PC-3 (cell line): ENCODE measurements around the gene SAMHD1. TPM values are rescaled to one million over a fixed set of nuclear protein-coding genes. Genes with fewer than 3 reads are reported as not detected.
"Not testable (repeated sequence)": the region's sequence is repeated elsewhere in the genome, so short reads cannot be mapped to it uniquely, and the experiment has no call there.

Source experiments
- ATAC-seq: fragments of 200-7000 bp; cut with Tn5 transposase; 2 replicates; pipeline ENCODE4 v1.9.1; 2020; ENCODE audit warnings: mild to moderate bottlenecking, moderate library complexity
- BruUV-seq: library from RNA; stranded (reverse); fragments of 400-500 nt; replicated peaks from 2 replicates; lab custom pipeline; 2021; lab: Mats Ljungman, UMichigan
- CTCF ChIA-PET: fragments of 300-600 bp; sonication (Branson Sonifier 250); formaldehyde crosslinking; loops from one replicate; lab custom pipeline; 2022; ENCODE audit warnings: antibody characterized with exemption; lab: Charles Lee
- POLR2A ChIA-PET: fragments of 300-600 bp; sonication (Branson Sonifier 250); formaldehyde crosslinking; loops from one replicate; lab custom pipeline; 2022; ENCODE audit warnings: antibody characterized with exemption; ENCODE audit not compliant: unreplicated experiment; lab: Charles Lee
- DNase-seq: peaks from one replicate; pipeline ENCODE4 v3.0.0-alpha.2; 2015
- H2AFZ ChIP-seq: fragments of 300-600 bp; sonication (generic); 2 replicates; pipeline ENCODE4 v1.6.0; 2016; ENCODE audit warnings: antibody characterized with exemption, low read length
- H3F3A ChIP-seq: fragments of 300-600 bp; sonication (generic); one replicate; pipeline ENCODE4 v1.6.0; 2017; ENCODE audit warnings: antibody characterized with exemption, low read length, control low read depth, mild to moderate bottlenecking; ENCODE audit not compliant: unreplicated experiment
- H3K27ac ChIP-seq: fragments of 300-600 bp; sonication (generic); 2 replicates; pipeline ENCODE4 v1.5.1; 2016; ENCODE audit warnings: mild to moderate bottlenecking, low read length
- H3K27me3 ChIP-seq: fragments of 300-600 bp; sonication (generic); 2 replicates; pipeline ENCODE4 v1.6.1; 2016; ENCODE audit warnings: low read length, mixed read lengths
- H3K36me3 ChIP-seq: fragments of 300-600 bp; sonication (generic); 2 replicates; pipeline ENCODE4 v1.6.1; 2016; ENCODE audit warnings: low read depth, mixed run types, low read length, mixed read lengths
- H3K4me1 ChIP-seq: fragments of 300-600 bp; sonication (generic); 2 replicates; pipeline ENCODE4 v1.5.1; 2016; ENCODE audit warnings: low read length; ENCODE audit not compliant: insufficient read depth
- H3K4me2 ChIP-seq: fragments of 300-600 bp; sonication (generic); 2 replicates; pipeline ENCODE4 v1.6.0; 2016; ENCODE audit warnings: low read length
- H3K4me3 ChIP-seq: fragments of 300-600 bp; sonication (generic); 2 replicates; pipeline ENCODE4 v1.5.1; 2016; ENCODE audit warnings: mild to moderate bottlenecking, low read length, mixed read lengths
- H3K79me2 ChIP-seq: fragments of 300-600 bp; sonication (generic); 2 replicates; pipeline ENCODE4 v1.6.1; 2017; ENCODE audit warnings: low read length, mixed read lengths
- H3K9ac ChIP-seq: fragments of 300-600 bp; sonication (generic); 2 replicates; pipeline ENCODE4 v1.6.0; 2016; ENCODE audit warnings: mild to moderate bottlenecking, low read length
- H3K9me2 ChIP-seq: fragments of 300-600 bp; sonication (generic); replicated peaks from 2 replicates; pipeline ENCODE4 v1.6.1; 2016; ENCODE audit warnings: mixed run types, low read length, mixed read lengths
- H3K9me3 ChIP-seq: fragments of 300-600 bp; sonication (generic); 2 replicates; pipeline ENCODE4 v1.6.1; 2016; ENCODE audit warnings: low read length, mixed read lengths
- H4K20me1 ChIP-seq: fragments of 300-600 bp; sonication (generic); 2 replicates; pipeline ENCODE4 v1.6.1; 2016; ENCODE audit warnings: low read length, mixed read lengths
- EZH2 ChIP-seq: fragments of 300-600 bp; sonication (generic); IDR thresholded peaks from one replicate; pipeline ENCODE4 v1.6.1; 2017; ENCODE audit warnings: antibody characterized with exemption, mild to moderate bottlenecking, low read length; ENCODE audit not compliant: unreplicated experiment
- EZH2phosphoT487 ChIP-seq: fragments of 300-600 bp; sonication (generic); IDR thresholded peaks from 2 replicates; pipeline ENCODE4 v1.6.1; 2018; ENCODE audit warnings: mild to moderate bottlenecking, antibody characterized with exemption, low read length, borderline replicate concordance
- intact Hi-C: fragments of 100-400 bp; cut with micrococcal nuclease; formaldehyde crosslinking; loops from 2 replicates; pipeline ENCODE4 v1.9.0; 2023
- total RNA-seq: library from RNA; depleted of rRNA; stranded (reverse); fragments of >200 nt; gene quantifications from 2 replicates; pipeline ENCODE4 v1.2.3, GENCODE V29; 2014; rRNA removed
- TF ChIP-seq, protein P1 (sequence below): fragments of 300-600 bp; sonication (generic); conservative IDR thresholded peaks from 2 replicates; pipeline ENCODE4 v1.5.1; 2017; ENCODE audit warnings: antibody characterized with exemption, low read depth, mild to moderate bottlenecking, low read length

SAMHD1 gene
- total RNA-seq, 1 experiment from 2014 or later: 24.2 TPM

DNA sequence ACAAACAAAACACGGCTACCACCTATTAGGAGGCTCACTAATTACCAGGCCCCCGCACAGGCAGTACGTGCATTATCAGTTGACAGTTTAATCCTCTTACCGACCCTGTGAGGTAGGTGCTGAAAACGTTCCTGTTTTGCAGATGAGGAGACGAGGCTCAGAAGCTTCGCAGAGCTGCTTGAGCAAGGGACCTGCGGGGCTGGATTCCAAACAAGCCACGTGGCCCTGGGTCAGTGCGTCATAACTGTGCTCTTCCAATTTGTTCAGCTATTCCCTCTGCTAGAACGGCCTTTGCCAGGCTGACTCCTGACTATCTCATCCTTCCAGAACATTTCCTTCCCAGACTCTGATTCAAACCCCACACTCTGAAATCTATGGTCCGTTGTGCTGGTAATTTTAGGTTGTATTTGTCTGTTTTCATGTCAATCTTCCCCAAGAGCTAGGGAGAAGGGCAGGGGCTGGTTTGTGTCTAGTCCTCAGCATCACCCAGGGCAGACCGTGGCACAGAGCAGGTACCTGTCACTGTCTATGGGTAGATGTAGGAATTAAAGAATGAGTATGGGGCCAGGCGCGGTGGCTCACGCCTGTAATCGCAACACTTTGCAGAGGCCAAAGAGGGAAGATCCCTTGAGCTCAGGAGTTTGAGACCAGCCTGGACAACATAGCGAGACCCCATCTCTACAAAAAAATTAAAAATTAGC is 104.3 kb downstream of the SAMHD1 start:
- ChIA-PET POLR2A (no interaction called here), CTCF (no interaction called here)
- no TSS peak for BruUV-seq
- no peak overlapping the region for H3K4me3 ChIP-seq
- H2AFZ ChIP-seq: no peak overlapping the region
- peaks cover 52% of the 10 kb centered on the region for H3K79me2 ChIP-seq
- no peak overlapping the region for H3K4me2 ChIP-seq
- H3K9me2 ChIP-seq: no peaks in the 10 kb centered on the region
- no peaks in the 10 kb centered on the region for H3K27me3 ChIP-seq
- TF ChIP-seq, protein P1, sequence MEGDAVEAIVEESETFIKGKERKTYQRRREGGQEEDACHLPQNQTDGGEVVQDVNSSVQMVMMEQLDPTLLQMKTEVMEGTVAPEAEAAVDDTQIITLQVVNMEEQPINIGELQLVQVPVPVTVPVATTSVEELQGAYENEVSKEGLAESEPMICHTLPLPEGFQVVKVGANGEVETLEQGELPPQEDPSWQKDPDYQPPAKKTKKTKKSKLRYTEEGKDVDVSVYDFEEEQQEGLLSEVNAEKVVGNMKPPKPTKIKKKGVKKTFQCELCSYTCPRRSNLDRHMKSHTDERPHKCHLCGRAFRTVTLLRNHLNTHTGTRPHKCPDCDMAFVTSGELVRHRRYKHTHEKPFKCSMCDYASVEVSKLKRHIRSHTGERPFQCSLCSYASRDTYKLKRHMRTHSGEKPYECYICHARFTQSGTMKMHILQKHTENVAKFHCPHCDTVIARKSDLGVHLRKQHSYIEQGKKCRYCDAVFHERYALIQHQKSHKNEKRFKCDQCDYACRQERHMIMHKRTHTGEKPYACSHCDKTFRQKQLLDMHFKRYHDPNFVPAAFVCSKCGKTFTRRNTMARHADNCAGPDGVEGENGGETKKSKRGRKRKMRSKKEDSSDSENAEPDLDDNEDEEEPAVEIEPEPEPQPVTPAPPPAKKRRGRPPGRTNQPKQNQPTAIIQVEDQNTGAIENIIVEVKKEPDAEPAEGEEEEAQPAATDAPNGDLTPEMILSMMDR: no peak
- TF ChIP-seq EZH2: no peak
- no peak for TF ChIP-seq EZH2phosphoT487
- H4K20me1 ChIP-seq: peaks cover 13% of the 10 kb centered on the region; the same call in 1 of the 2 replicates
- intact Hi-C loops: no loop called here
- H3K27ac ChIP-seq: no peak overlapping the region
- no peaks in the 10 kb centered on the region for H3F3A ChIP-seq
- H3K4me1 ChIP-seq: peaks cover 5% of the 10 kb centered on the region; the same call in 1 of the 2 replicates
- no peaks in the 10 kb centered on the region for H3K36me3 ChIP-seq
- DNase-seq (no peak), ATAC-seq (no peak)
- no peak overlapping the region for H3K9ac ChIP-seq
- H3K9me3 ChIP-seq: no peaks in the 10 kb centered on the region

- DNase-seq (no peak), ATAC-seq (no peak)
- POLR2A ChIA-PET: interaction anchor here (0.5 kb wide), 1 partner anchor 10 kb away, joined by 4 read pairs; no protein-coding TSS in a partner anchor
- Histone ChIP-seq H3K9ac (no peak overlapping the region), H2AFZ (no peak overlapping the region), H3K27me3 (no peaks in the 10 kb centered on the region), H3K27ac (no peak overlapping the region), H3K36me3 (no peaks in the 10 kb centered on the region), H4K20me1 (0 out of 2 replicates have a peak, but pooled peaks cover 3% of the 10 kb centered on the region), H3K4me2 (no peak overlapping the region), H3K9me3 (no peaks in the 10 kb centered on the region), H3F3A (no peaks in the 10 kb centered on the region), H3K4me3 (no peak overlapping the region), H3K4me1 (peaks cover 5% of the 10 kb centered on the region; the same call in 1 of the 2 replicates), H3K9me2 (no peaks in the 10 kb centered on the region), H3K79me2 (peaks cover 36% of the 10 kb centered on the region)
- CTCF ChIA-PET: interaction anchor here (0.6 kb wide), 1 partner anchor 9 kb away, joined by 3 read pairs; no protein-coding TSS in a partner anchor
- BruUV-seq: no TSS peak
- TF ChIP-seq EZH2phosphoT487 (no peak), EZH2 (no peak)
- TF ChIP-seq, protein P1: no peak
- intact Hi-C loops: no loop called here
Observed at GRCh38 chr20:36845288-36845971, 106.1 kb downstream of the SAMHD1 start.

GRCh38 chr20:36841030-36841429 is 110.5 kb downstream of the SAMHD1 start:
- H3K4me2 ChIP-seq, POLR2A ChIA-PET, H3K4me3 ChIP-seq, BruUV-seq, CTCF ChIA-PET, H2AFZ ChIP-seq, H3K9ac ChIP-seq, H3F3A ChIP-seq, intact Hi-C loops, H3K79me2 ChIP-seq, H3K36me3 ChIP-seq, H3K27ac ChIP-seq, H3K9me3 ChIP-seq, H4K20me1 ChIP-seq, DNase-seq, H3K9me2 ChIP-seq, H3K27me3 ChIP-seq, ATAC-seq: not testable (repeated sequence)
- peaks cover 11% of the 10 kb centered on the region for H3K4me1 ChIP-seq

Other genes starting within 250 kb of the SAMHD1 start
- 27.0 and 30.1 TPM in 2 replicates for gene NDRG3, start 205.6 kb downstream of the SAMHD1 start, total RNA-seq
- 36.3 and 39.8 TPM in 2 replicates for gene DSN1, start 177.9 kb downstream of the SAMHD1 start, total RNA-seq
- not detected in 2 replicates for gene TLDC2, start 75.6 kb downstream of the SAMHD1 start, total RNA-seq
- gene RBL1, start 144.3 kb upstream of the SAMHD1 start, total RNA-seq: 17.3 and 41.1 TPM in 2 replicates
- gene RPN2, start 227.6 kb upstream of the SAMHD1 start, total RNA-seq: 257 and 274 TPM in 2 replicates
- 0.58 and 0.98 TPM in 2 replicates for gene MROH8, start 227.8 kb upstream of the SAMHD1 start, total RNA-seq